Measurements from ENCODE around the gene STAT3.
"Not testable (repeated sequence)": the region's sequence is repeated elsewhere in the genome, so short reads cannot be mapped to it uniquely, and the experiment has no call there.

Gene STAT3

DNA sequence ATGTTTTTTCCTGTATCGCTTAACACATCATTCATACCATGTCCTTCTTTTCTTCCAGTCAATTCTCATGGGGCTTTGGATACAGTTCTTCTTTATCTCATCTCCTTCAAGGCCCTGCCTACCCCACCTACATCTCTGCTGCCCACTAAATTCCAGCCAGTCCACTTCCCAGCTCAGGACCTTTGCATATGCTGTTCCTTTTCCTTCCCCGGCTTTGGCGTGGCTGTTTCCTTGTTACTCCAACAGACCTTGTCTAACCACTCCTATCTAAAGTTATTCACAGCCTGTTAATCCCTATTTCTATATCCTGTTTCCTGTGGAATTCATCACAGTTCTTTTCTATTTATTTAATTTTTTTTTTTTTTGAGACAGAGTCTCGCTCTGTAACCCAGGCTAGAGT, 6.6 kb upstream of the STAT3 start:
- DNase-seq (ENCODE audit: low read depth) = no peak
- TF ChIP-seq MYC (IDR thresholded peaks at IDR 0.05; ENCODE audit: low read depth, low read length) (no peak), POLR2A (IDR thresholded peaks at IDR 0.05; ENCODE audit: extremely low read depth, insufficient read length) (no peak)
- TF ChIP-seq, protein P1, sequence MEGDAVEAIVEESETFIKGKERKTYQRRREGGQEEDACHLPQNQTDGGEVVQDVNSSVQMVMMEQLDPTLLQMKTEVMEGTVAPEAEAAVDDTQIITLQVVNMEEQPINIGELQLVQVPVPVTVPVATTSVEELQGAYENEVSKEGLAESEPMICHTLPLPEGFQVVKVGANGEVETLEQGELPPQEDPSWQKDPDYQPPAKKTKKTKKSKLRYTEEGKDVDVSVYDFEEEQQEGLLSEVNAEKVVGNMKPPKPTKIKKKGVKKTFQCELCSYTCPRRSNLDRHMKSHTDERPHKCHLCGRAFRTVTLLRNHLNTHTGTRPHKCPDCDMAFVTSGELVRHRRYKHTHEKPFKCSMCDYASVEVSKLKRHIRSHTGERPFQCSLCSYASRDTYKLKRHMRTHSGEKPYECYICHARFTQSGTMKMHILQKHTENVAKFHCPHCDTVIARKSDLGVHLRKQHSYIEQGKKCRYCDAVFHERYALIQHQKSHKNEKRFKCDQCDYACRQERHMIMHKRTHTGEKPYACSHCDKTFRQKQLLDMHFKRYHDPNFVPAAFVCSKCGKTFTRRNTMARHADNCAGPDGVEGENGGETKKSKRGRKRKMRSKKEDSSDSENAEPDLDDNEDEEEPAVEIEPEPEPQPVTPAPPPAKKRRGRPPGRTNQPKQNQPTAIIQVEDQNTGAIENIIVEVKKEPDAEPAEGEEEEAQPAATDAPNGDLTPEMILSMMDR (IDR thresholded peaks at IDR 0.05; ENCODE audit: low read depth, low read length) = no peak
- TF ChIP-seq, protein P2, sequence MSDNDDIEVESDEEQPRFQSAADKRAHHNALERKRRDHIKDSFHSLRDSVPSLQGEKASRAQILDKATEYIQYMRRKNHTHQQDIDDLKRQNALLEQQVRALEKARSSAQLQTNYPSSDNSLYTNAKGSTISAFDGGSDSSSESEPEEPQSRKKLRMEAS (IDR thresholded peaks at IDR 0.05; ENCODE audit: low read depth, low read length) = no peak

DNA sequence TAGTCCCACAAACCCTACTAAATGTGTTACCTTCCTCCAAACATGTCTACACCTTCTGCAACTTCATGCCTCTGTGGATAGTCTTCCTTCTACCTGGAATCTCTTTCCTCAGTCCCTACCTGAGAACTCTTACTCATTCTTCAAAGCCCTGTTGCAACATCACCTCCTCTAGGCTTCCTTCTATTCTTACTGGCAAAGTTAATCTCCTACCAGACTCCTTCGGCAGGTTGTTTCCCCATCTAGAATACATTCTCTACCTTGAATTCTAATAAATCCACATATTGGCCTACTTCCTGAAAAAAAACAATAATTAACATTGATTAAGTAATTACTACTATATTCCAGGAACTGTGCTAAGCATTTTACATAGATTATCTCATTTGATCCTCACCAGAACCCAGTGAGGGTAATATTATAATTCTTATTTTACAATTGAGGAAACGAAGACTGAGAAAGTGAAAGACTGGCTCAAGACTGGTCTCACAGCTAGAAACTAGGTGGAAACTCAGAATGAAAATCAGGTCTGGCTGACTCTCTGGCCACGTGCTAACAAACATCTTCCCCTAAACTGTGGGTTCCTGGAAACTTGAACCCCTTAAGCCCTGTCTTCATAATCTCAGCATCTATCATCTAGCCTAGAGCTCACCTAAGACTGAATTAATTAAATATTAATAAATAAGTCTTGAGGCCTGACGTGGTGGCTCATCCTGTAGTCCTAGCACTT, 4.6 kb upstream of the STAT3 start:
- no peak overlapping the region for H3K4me3 ChIP-seq (ENCODE audit: low read depth, low read length)
- DNase-seq (ENCODE audit: low read depth) = no peak
- no peak for TF ChIP-seq POLR2A (IDR thresholded peaks at IDR 0.05; ENCODE audit: extremely low read depth, insufficient read length)
- TF ChIP-seq, protein P1 (IDR thresholded peaks at IDR 0.05; ENCODE audit: low read depth, low read length) = no peak
- TF ChIP-seq MYC (IDR thresholded peaks at IDR 0.05; ENCODE audit: low read depth, low read length) = no peak
- TF ChIP-seq, protein P2 (IDR thresholded peaks at IDR 0.05; ENCODE audit: low read depth, low read length) = no peak

More for the DNA sequence above, 6.6 kb upstream of the STAT3 start:
- no peak overlapping the region for H3K4me3 ChIP-seq (ENCODE audit: low read depth, low read length)

DNA sequence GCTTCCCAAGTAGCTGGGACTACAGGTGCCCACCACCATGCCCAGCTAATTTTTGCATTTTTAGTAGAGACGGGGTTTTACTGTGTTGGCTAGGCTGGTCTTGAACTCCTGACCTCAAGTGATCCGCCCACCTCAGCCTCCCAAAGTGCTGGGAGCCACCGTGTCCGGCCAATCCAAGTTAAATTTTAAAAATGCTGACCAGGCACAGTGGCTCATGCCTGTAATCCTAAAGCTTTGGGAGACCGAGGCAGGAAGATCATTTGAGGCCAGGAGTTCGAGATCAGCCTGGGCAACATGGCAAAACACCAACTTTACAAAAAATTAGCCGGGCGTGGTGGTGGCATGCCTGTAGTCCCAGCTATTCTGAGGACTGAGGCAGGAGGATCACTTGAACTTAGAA, 3.2 kb upstream of the STAT3 start:
- DNase-seq (ENCODE audit: low read depth); H3K4me3 ChIP-seq (ENCODE audit: low read depth, low read length): not testable (repeated sequence)

DNA sequence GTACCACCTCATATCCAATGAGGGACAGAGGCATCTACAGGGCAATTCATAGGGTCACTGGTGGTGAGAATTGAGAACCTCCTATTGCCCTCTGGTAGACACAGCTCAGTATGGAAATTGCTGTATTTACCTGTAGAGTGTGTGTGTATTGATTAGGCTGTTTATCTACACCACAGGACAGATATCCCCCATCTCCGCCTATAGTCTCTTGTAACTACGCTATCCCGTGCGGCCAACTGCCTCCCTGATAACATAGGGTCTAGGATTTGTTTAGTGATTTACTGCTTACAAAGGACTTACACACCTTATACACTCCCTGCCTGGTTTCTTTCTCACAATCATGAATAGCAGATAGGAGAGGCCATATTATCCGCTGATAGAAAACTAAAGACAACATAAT, 1.7 kb upstream of the STAT3 start:
- no peak overlapping the region for H3K4me3 ChIP-seq (ENCODE audit: low read depth, low read length)
- no peak for DNase-seq (ENCODE audit: low read depth)
- TF ChIP-seq MYC (IDR thresholded peaks at IDR 0.05; ENCODE audit: low read depth, low read length) = no peak
- TF ChIP-seq POLR2A (IDR thresholded peaks at IDR 0.05; ENCODE audit: extremely low read depth, insufficient read length) = no peak
- TF ChIP-seq, protein P1 (IDR thresholded peaks at IDR 0.05; ENCODE audit: low read depth, low read length) = no peak
- TF ChIP-seq, protein P2 (IDR thresholded peaks at IDR 0.05; ENCODE audit: low read depth, low read length) = no peak

DNA sequence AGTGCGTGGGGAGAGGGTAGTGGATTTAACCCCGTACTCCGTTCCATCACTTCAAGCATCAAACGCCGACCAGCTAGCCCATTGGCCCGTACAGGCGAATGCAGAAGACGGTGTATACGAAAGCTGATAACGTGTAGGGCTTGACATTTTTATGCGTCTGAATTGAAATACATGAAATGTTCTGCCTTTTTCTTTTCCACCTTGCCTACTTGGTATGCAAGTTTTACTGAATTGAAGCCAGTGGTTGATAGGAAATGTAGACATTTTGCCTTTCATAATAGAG, 834 bp upstream of the STAT3 start:
- DNase-seq (ENCODE audit: low read depth) = no peak
- H3K4me3 ChIP-seq (ENCODE audit: low read depth, low read length) = peak overlapping the region; percentile 46

DNA sequence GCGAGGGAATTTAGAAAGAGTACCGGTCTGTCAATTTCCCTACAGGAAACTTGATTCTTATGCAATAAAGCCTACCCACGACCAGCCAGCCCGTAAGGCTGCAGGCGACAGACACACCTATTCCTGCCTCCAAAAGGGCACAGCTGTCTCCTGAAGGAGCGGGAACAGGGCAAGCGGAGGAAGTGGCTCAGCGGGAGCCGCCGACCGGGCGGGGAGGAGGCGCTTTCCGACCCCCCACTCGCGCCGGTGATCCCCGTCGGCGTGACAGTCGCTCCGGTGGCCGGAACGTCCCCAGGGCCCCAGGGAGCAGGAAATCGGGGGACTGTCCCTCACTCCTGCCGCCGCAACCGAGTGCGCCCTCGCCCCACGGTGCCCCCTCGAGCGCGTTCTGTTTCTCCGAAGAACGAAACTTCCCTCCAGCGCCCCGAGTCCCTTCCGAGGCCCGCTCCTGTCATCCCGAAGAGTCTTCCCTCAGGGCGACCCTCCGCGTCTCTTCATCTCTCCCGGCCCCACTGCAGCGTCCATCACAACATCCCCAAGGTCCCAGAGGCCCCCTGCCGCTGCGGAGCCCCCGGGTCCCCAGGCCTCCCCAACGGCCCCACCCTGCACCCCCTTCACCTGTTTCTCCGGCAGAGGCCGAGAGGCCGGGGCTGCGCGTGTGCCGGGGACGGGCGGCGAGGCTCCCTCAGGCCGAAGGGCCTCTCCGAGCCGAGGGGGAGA, 421 bp downstream of the STAT3 start:
- H3K4me3 ChIP-seq (ENCODE audit: low read depth, low read length) = peak overlapping the region; percentile 88
- DNase-seq (ENCODE audit: low read depth) = peak; percentile 77
- TF ChIP-seq MYC (IDR thresholded peaks at IDR 0.05; ENCODE audit: low read depth, low read length) = 0 out of 2 replicates have a peak, but pooled peaks have one; percentile 50
- TF ChIP-seq, protein P2 (IDR thresholded peaks at IDR 0.05; ENCODE audit: low read depth, low read length) = peak; percentile 34; the same call in 1 of the 2 replicates
- TF ChIP-seq, protein P1 (IDR thresholded peaks at IDR 0.05; ENCODE audit: low read depth, low read length) = no peak

More for the DNA sequence above, 834 bp upstream of the STAT3 start:
- TF ChIP-seq, protein P1 (IDR thresholded peaks at IDR 0.05; ENCODE audit: low read depth, low read length) = no peak
- TF ChIP-seq POLR2A (IDR thresholded peaks at IDR 0.05; ENCODE audit: extremely low read depth, insufficient read length) (no peak), MYC (IDR thresholded peaks at IDR 0.05; ENCODE audit: low read depth, low read length) (no peak)
